Measurements from ENCODE around the gene C14orf180. TPM values are rescaled to one million over a fixed set of nuclear protein-coding genes. Genes with fewer than 3 reads are reported as not detected.
A peak's percentile ranks its signal among the peaks of the same experiment; 100 is the strongest.

Gene C14orf180
- not detected for total RNA-seq

GRCh38 chr14:104579507-104579906 lies at the start of gene C14orf180:
C14orf180 (plus strand) TSS chr14:104579764; CDS start chr14:104586431, 6,667 bp downstream.
- FAIRE-seq = no peak
- DNase-seq (ENCODE audit: low spot score in 2 of 2) = peak in 1 of 2 donors; percentile 60

- no peak for FAIRE-seq
These were observed 48.9 kb upstream of the C14orf180 start for GRCh38 chr14:104530646-104531045.

GRCh38 chr14:104531421-104532190 lies 48.0 kb upstream of the C14orf180 start:
- FAIRE-seq (no peak), DNase-seq (ENCODE audit: low spot score in 2 of 2) (no peak)

More at GRCh38 chr14:104530646-104531045, 48.9 kb upstream of the C14orf180 start:
- DNase-seq (ENCODE audit: low spot score in 2 of 2) = no peak

GRCh38 chr14:104532191-104532555 lies 47.4 kb upstream of the C14orf180 start:
- DNase-seq (ENCODE audit: low spot score in 2 of 2) (no peak), FAIRE-seq (no peak)

GRCh38 chr14:104534036-104534435 lies 45.5 kb upstream of the C14orf180 start:
- DNase-seq (ENCODE audit: low spot score in 2 of 2) (no peak), FAIRE-seq (no peak)

GRCh38 chr14:104536942-104537612 lies 42.5 kb upstream of the C14orf180 start:
- DNase-seq (ENCODE audit: low spot score in 2 of 2) (no peak), FAIRE-seq (no peak)

- DNase-seq (ENCODE audit: low spot score in 2 of 2) (no peak), FAIRE-seq (no peak)
These were observed 42.0 kb upstream of the C14orf180 start for GRCh38 chr14:104537613-104537988.

- DNase-seq (ENCODE audit: low spot score in 2 of 2) (no peak), FAIRE-seq (no peak)
These were observed 37.6 kb upstream of the C14orf180 start for GRCh38 chr14:104541905-104542465.

GRCh38 chr14:104542871-104543830 lies 36.4 kb upstream of the C14orf180 start:
- no peak for FAIRE-seq
- DNase-seq (ENCODE audit: low spot score in 2 of 2) = no peak

GRCh38 chr14:104544362-104544961 lies 35.1 kb upstream of the C14orf180 start:
- DNase-seq (ENCODE audit: low spot score in 2 of 2) = no peak
- FAIRE-seq = no peak

- FAIRE-seq = no peak
- DNase-seq (ENCODE audit: low spot score in 2 of 2) = peak; percentile 33 to 75
These were observed 34.2 kb upstream of the C14orf180 start for GRCh38 chr14:104545151-104545941.

- FAIRE-seq = no peak
- no peak for DNase-seq (ENCODE audit: low spot score in 2 of 2)
These were observed 33.5 kb upstream of the C14orf180 start for GRCh38 chr14:104545942-104546501.

GRCh38 chr14:104546591-104547309 lies 32.8 kb upstream of the C14orf180 start:
- FAIRE-seq (no peak), DNase-seq (ENCODE audit: low spot score in 2 of 2) (peak in 1 of 2 donors; percentile 12)

- FAIRE-seq (no peak), DNase-seq (ENCODE audit: low spot score in 2 of 2) (peak; percentile 10 to 13)
These were observed 32.1 kb upstream of the C14orf180 start for GRCh38 chr14:104547310-104547997.

GRCh38 chr14:104547998-104548700 lies 31.4 kb upstream of the C14orf180 start:
- no peak for FAIRE-seq
- peak in 1 of 2 donors; percentile 15 for DNase-seq (ENCODE audit: low spot score in 2 of 2)

GRCh38 chr14:104548802-104549535 lies 30.6 kb upstream of the C14orf180 start:
- DNase-seq (ENCODE audit: low spot score in 2 of 2) (peak in 1 of 2 donors; percentile 9), FAIRE-seq (no peak)
